ENCODE measurements around the gene H2AZ1.

The H2AZ1 gene

GRCh38 chr4:99949999-99950912 lies at the start of gene H2AZ1:
Gene H2AZ1 (minus strand): TSS chr4:99950275. CDS start chr4:99950170, 105 bp downstream.
- Histone ChIP-seq H3K9ac (ENCODE audit: insufficient read length) (peak within 1 kb of the TSS; percentile 99), H3K27ac (peak within 1 kb of the TSS; percentile 99), H3K4me3 (peak within 1 kb of the TSS; percentile 98), H3K9me3 (ENCODE audit: low read depth, low read length) (no peaks in the 10 kb centered on the region), H3K36me3 (ENCODE audit: insufficient read depth, low read length) (peaks cover 27% of the 10 kb centered on the region)
- peak; percentile 95 for DNase-seq (ENCODE audit: low read depth, low spot score)
- TF ChIP-seq POLR2AphosphoS5 (IDR thresholded peaks at IDR 0.05; ENCODE audit: borderline replicate concordance, low read depth, low read length) (peak; percentile 99), EZH2 (IDR thresholded peaks at IDR 0.05) (no peak), FOXP2 (optimal IDR thresholded peaks at IDR 0.05; ENCODE audit: control extremely low read depth, extremely low read length, insufficient read depth) (no peak)

- no peak overlapping the region for H3K9ac ChIP-seq (ENCODE audit: insufficient read length)
- TF ChIP-seq EZH2 (IDR thresholded peaks at IDR 0.05), result no peak
- TF ChIP-seq POLR2AphosphoS5 (IDR thresholded peaks at IDR 0.05; ENCODE audit: borderline replicate concordance, low read depth, low read length), result no peak
- TF ChIP-seq FOXP2 (optimal IDR thresholded peaks at IDR 0.05; ENCODE audit: control extremely low read depth, extremely low read length, insufficient read depth), result no peak
- DNase-seq (ENCODE audit: low read depth, low spot score), result peak; percentile 61
- no peak overlapping the region for H3K27ac ChIP-seq
- no peak overlapping the region for H3K4me3 ChIP-seq
- no peaks in the 10 kb centered on the region for H3K36me3 ChIP-seq (ENCODE audit: insufficient read depth, low read length)
- no peaks in the 10 kb centered on the region for H3K9me3 ChIP-seq (ENCODE audit: low read depth, low read length)
Observed at GRCh38 chr4:99998062-99998867, 48.2 kb upstream of the H2AZ1 start.

GRCh38 chr4:99991741-99992140 lies 41.7 kb upstream of the H2AZ1 start:
- H3K4me3 ChIP-seq, result peak overlapping the region; percentile 30; the same call in 1 of the 2 replicates
- H3K36me3 ChIP-seq (ENCODE audit: insufficient read depth, low read length), result no peaks in the 10 kb centered on the region
- TF ChIP-seq EZH2 (IDR thresholded peaks at IDR 0.05) (no peak), FOXP2 (optimal IDR thresholded peaks at IDR 0.05; ENCODE audit: control extremely low read depth, extremely low read length, insufficient read depth) (no peak), POLR2AphosphoS5 (IDR thresholded peaks at IDR 0.05; ENCODE audit: borderline replicate concordance, low read depth, low read length) (no peak)
- H3K27ac ChIP-seq, result peak overlapping the region; percentile 63
- H3K9me3 ChIP-seq (ENCODE audit: low read depth, low read length), result no peaks in the 10 kb centered on the region
- peak overlapping the region; percentile 8 for H3K9ac ChIP-seq (ENCODE audit: insufficient read length)
- DNase-seq (ENCODE audit: low read depth, low spot score), result no peak

- Histone ChIP-seq H3K9ac (ENCODE audit: insufficient read length) (no peak overlapping the region), H3K9me3 (ENCODE audit: low read depth, low read length) (no peaks in the 10 kb centered on the region), H3K4me3 (no peak overlapping the region), H3K36me3 (ENCODE audit: insufficient read depth, low read length) (no peaks in the 10 kb centered on the region), H3K27ac (no peak overlapping the region)
- no peak for DNase-seq (ENCODE audit: low read depth, low spot score)
- TF ChIP-seq FOXP2 (optimal IDR thresholded peaks at IDR 0.05; ENCODE audit: control extremely low read depth, extremely low read length, insufficient read depth) (no peak), POLR2AphosphoS5 (IDR thresholded peaks at IDR 0.05; ENCODE audit: borderline replicate concordance, low read depth, low read length) (no peak)
Observed at GRCh38 chr4:99987681-99988080, 37.6 kb upstream of the H2AZ1 start.

GRCh38 chr4:99986792-99987191 lies 36.7 kb upstream of the H2AZ1 start:
- H3K9ac ChIP-seq (ENCODE audit: insufficient read length), result no peak overlapping the region
- H3K9me3 ChIP-seq (ENCODE audit: low read depth, low read length), result no peaks in the 10 kb centered on the region
- no peak for DNase-seq (ENCODE audit: low read depth, low spot score)
- H3K27ac ChIP-seq, result no peak overlapping the region
- no peak overlapping the region for H3K4me3 ChIP-seq
- H3K36me3 ChIP-seq (ENCODE audit: insufficient read depth, low read length), result no peaks in the 10 kb centered on the region
- no peak for TF ChIP-seq EZH2 (IDR thresholded peaks at IDR 0.05)
- no peak for TF ChIP-seq POLR2AphosphoS5 (IDR thresholded peaks at IDR 0.05; ENCODE audit: borderline replicate concordance, low read depth, low read length)
- TF ChIP-seq FOXP2 (optimal IDR thresholded peaks at IDR 0.05; ENCODE audit: control extremely low read depth, extremely low read length, insufficient read depth), result no peak

- Histone ChIP-seq H3K27ac (no peak overlapping the region), H3K9ac (ENCODE audit: insufficient read length) (no peak overlapping the region), H3K36me3 (ENCODE audit: insufficient read depth, low read length) (no peaks in the 10 kb centered on the region), H3K4me3 (no peak overlapping the region), H3K9me3 (ENCODE audit: low read depth, low read length) (no peaks in the 10 kb centered on the region)
- DNase-seq (ENCODE audit: low read depth, low spot score), result no peak
- TF ChIP-seq FOXP2 (optimal IDR thresholded peaks at IDR 0.05; ENCODE audit: control extremely low read depth, extremely low read length, insufficient read depth) (no peak), POLR2AphosphoS5 (IDR thresholded peaks at IDR 0.05; ENCODE audit: borderline replicate concordance, low read depth, low read length) (no peak), EZH2 (IDR thresholded peaks at IDR 0.05) (no peak)
Observed at GRCh38 chr4:99983289-99983943, 33.3 kb upstream of the H2AZ1 start.

GRCh38 chr4:99979872-99980271 lies 29.8 kb upstream of the H2AZ1 start:
- Histone ChIP-seq H3K27ac (no peak overlapping the region), H3K9me3 (ENCODE audit: low read depth, low read length) (no peaks in the 10 kb centered on the region), H3K9ac (ENCODE audit: insufficient read length) (no peak overlapping the region), H3K4me3 (no peak overlapping the region), H3K36me3 (ENCODE audit: insufficient read depth, low read length) (no peaks in the 10 kb centered on the region)
- DNase-seq (ENCODE audit: low read depth, low spot score), result no peak
- TF ChIP-seq FOXP2 (optimal IDR thresholded peaks at IDR 0.05; ENCODE audit: control extremely low read depth, extremely low read length, insufficient read depth), result no peak
- TF ChIP-seq POLR2AphosphoS5 (IDR thresholded peaks at IDR 0.05; ENCODE audit: borderline replicate concordance, low read depth, low read length), result no peak
- TF ChIP-seq EZH2 (IDR thresholded peaks at IDR 0.05), result no peak

Data from SK-N-MC (cell line).